ENCODE results near the gene CORIN.

CORIN gene

GRCh38 chr4:47642985-47643760 lies 194.7 kb downstream of the CORIN start:
- no peak for DNase-seq

DNA sequence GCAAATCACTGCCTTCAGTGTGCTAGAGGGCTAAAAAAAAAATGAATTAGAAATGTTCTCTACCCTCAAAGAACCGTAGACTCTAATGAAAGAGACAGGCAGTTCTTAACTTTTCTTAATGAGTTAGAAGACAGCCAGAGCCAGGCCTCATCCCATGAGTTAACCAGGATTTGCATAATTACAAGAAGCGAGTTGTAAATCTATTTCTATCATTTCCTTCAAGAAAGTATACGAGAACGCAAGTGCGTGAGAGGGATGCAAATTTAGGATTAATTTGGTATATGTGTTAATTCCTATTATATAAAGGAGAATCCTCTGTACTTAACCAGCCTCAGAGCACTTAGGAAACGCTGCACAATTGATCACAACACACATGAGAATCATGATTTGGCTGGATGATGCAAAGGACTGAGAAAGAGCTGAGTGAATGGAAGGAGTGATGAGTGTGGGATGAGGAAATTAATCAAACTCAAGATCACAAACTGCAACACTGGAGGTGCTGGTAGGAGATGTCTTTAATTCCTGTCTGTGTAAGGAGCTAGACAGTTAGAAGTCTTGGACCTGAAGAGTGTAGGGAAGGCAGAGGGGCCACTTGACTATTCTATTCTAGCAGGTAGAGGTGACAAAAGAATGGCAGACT lies 195.6 kb downstream of the CORIN start:
- no peak for DNase-seq

DNA sequence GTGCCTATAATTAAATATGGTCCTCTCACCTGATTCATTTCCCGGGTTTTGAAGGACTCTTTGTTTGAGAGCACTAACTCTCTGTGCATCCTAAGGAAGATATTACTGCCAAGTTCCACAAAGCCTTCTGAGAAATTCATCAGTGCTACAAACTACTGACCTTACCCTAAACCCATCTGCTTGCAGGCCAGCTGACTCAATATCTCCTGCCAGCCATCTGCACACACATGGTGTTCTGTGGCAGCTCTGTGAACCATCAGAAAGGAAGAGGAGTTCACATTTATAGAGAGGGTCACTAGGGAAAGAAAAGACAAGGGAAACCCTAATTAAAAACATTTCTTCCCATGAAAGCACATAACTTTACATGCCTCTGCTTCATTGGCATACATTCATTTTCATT lies 196.1 kb downstream of the CORIN start:
- DNase-seq, result no peak

GRCh38 chr4:47640911-47641310 lies 197.0 kb downstream of the CORIN start:
- DNase-seq, result no peak

GRCh38 chr4:47639531-47639930 lies 198.3 kb downstream of the CORIN start:
- DNase-seq, result no peak

DNA sequence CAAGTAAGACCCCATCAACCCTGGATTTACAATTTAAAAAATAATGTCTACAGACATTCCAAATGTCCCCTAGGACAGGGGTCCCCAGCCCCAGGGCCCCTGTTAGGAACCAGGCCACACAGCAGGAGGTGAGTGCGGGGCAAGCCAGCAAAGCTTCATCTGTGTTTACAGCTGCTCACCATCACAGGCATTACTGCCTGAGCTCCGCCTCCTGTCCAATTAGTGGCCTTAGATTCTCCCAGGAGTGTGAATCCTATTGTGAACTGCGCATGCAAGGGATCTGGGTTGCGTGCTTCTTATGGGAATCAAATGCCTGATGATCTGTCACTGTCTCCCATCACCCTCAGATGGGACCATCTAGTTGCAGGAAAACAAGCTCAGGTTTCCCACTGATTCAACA lies 206.7 kb downstream of the CORIN start:
- DNase-seq, result no peak

DNA sequence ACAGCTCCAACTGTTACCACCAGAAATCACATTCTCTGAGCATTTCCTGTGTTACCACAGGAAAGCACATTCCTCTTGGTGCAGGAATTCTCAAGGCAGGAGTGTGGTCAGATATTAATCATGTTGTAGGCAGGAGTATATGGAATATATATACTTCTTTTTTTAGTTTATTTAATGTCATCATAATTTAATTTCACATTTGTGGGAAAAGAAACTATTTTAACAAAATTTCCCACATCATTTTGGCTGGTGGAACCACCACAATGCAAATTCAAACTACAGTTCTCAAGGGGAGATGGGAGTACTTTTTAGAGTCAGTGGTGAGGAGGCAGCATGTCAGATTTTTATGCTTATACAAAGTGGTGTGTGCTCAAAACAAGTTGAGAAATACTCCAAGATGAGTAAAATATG lies 213.8 kb downstream of the CORIN start:
- no peak for DNase-seq

DNA sequence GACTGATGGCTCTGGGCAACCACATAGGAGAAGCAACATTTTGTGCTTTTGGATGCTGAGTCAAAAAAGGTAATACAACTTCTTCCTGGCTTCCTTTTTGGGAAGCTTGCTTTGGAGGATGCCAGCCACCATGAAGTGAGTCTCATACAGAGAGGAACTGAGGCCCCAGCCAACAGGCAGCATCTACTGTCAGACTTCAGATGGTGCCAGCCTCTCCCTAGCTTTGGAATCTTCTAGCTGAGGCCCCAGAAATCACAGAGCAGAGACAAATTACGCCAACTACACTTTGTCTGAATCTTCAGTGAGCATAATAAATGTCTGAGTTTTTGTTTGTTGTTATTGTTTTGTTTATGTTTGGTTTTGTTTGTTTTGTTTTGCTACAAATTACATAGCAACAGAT lies 216.7 kb downstream of the CORIN start:
- DNase-seq, result no peak

DNA sequence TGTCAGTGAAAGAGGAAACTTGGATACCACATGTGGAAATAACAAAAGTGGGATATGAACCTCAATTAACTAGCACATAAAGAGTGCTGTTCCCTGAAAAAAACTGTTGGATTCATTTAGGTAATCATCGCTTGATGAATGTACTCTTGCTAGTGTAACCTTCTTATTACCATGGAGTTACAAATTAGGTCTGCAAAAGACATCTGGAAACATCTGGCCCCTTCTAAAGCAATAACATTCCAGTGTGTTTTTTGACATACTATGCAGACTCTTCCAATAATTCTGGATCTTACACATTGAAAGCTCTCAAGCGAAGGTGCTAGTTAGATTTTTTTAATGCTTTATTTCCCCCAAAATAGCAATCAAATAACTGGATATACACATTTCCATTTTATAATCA lies 218.2 kb downstream of the CORIN start:
- no peak for DNase-seq

DNA sequence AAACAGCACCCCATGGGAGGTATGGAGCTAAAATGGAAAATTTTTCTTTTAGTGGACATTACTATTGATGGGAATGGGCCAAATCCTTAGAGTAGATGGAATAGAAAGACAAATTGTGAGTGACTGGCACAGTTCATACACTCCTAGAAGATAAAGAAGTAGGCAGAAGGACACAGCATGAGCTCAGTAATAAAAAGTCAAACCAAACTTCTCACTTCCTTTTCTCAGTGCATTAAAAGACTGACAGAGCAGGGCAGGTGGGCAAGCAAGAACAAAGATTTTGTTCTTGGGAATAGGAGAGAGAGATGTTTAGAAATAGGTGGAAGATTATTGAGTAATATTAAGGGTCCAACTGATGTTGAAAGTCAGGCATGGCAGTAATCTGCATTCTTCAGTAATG lies 220.3 kb downstream of the CORIN start:
- no peak for DNase-seq

DNA sequence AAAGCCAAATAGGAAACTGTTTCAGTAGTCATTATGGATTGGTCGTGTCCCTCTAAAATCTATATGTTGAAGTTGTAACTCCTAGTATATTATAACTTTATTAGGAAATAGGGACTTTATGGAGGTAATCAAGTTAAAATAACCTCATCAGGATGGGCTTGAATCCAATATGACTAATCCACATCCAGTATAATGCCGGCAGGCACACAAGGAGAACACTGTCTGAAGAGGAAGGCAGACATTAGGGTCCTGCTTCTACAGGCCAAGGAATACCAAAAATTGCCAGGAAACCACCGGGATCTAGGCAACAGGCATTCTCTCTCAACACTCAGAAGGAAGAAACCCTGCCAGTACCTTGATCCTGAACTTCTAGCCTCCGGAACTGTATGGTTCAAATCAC lies 222.5 kb downstream of the CORIN start:
- DNase-seq, result no peak

- no peak for DNase-seq
Measured at GRCh38 chr4:47612116-47613023, 225.5 kb downstream of the CORIN start.

- no peak for DNase-seq
Measured at GRCh38 chr4:47606482-47606881, 231.4 kb downstream of the CORIN start.

DNA sequence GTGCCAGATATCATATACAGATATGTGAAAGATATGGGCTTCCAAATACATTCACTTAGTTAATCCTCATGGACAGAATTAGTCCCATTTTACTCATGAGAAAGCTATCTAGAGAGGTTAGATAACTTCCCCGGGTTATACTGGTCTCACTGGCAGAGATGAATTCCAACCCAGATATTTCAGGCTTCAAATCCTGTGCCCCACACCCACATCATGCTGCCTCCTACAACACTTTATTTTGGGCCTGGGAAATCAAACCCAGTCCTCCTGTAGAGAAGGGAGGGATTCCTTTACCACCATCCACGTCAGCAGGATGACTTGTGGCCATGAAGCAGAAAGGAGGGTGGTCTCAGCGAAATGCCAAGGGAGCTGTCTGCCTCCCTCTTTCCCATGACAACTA lies 239.0 kb downstream of the CORIN start:
- no peak for DNase-seq

DNA sequence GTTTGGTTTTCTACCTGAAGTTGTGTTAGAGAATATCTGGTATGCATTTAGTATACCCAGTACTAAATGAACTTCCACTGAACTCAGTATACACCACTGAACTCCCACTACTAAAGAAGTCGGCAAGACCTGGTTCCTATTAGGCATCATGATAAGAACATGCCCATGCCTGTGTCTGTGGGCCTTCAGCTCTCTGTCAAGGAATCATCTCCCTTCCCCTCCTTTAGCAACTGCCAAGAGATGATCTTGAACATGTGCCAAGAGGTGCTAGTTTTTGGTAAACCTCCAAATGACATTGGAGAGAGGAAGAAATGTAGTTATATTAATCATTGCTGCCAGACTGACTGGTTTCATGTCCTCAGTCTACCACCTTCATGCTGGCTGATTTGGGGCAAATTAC lies 239.5 kb downstream of the CORIN start:
- DNase-seq, result no peak

DNA sequence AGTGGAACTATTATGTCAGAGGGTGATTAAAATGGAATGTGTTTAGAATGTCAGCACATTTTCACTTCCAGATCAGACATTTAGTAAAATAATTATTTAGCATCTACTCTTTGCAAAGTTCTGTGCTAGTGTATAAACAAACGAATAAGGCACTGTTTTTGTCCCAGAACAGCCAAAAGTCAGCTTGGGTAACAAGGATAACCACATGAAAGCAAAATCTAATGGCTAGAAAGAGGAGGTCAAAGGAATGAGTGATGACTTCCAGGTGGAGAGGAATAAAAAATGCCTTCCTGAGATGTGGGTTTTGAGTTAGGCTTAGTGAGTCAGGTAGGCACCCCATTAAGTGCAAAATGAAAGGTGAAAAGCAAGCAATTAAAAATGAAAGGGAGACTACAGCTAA lies 240.2 kb downstream of the CORIN start:
- DNase-seq, result no peak

GRCh38 chr4:47590325-47590724 lies 247.5 kb downstream of the CORIN start:
- no peak for DNase-seq

- no peak for DNase-seq
Measured at GRCh38 chr4:47579235-47579634, 258.6 kb downstream of the CORIN start.

- peak; percentile 12 for DNase-seq
Measured at GRCh38 chr4:47577779-47578553, 259.9 kb downstream of the CORIN start.

DNA sequence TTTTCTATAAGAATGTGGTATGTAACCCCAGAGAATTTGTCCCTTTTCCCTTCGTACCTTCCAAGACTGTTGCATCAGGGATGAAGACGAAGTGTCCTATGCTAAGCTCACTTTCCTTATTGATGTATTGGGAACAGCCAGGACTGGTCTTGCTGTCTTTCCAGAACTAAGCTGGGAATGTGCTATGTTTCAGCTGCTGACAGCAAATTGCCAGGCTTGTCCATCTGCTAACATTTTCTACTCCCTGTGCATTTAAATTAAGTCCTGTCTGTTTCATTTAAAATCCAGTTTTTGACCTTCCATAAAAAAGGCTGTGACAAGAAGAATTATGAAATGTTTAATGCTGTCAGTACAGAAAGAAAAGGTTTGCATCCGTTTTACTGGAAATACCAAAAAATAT lies 264.9 kb downstream of the CORIN start:
- no peak for DNase-seq

GRCh38 chr4:47570816-47571215 lies 267.1 kb downstream of the CORIN start:
- no peak for DNase-seq

- no peak for DNase-seq
Measured at GRCh38 chr4:47567511-47567910, 270.4 kb downstream of the CORIN start.

All from right kidney (tissue), 1 donor.